Measurements from ENCODE around the gene RALGAPA2. TPM values are rescaled to one million over a fixed set of nuclear protein-coding genes. Genes with fewer than 3 reads are reported as not detected.

RALGAPA2 gene
- total RNA-seq, 1 experiment from 2014 or later, result 26.3 TPM

- CTCF ChIA-PET, result no interaction called here
- H3K27ac Mint-ChIP-seq (ENCODE audit: unreplicated experiment), result no peak overlapping the region
- no TSS peak for BruUV-seq (replicated peaks)
- H3K4me1 Mint-ChIP-seq (ENCODE audit: low read depth, unreplicated experiment), result no peaks in the 10 kb centered on the region
- intact Hi-C loops (cut with micrococcal nuclease; ENCODE audit: unreplicated experiment), result no loop called here
- H3K36me3 Mint-ChIP-seq (ENCODE audit: insufficient read depth, unreplicated experiment), result no peaks in the 10 kb centered on the region
- TF ChIP-seq CTCF (IDR thresholded peaks at IDR 0.05; ENCODE audit: unreplicated experiment), result no peak
- no peaks in the 10 kb centered on the region for H3K9me3 Mint-ChIP-seq (ENCODE audit: low read depth, unreplicated experiment)
- H3K27me3 Mint-ChIP-seq (ENCODE audit: unreplicated experiment), result no peaks in the 10 kb centered on the region
- no peak overlapping the region for H3K4me3 Mint-ChIP-seq (ENCODE audit: low read depth, unreplicated experiment)
- no peak for DNase-seq
Measured at GRCh38 chr20:20527661-20528060, 184.8 kb downstream of the RALGAPA2 start.

- Mint-ChIP-seq H3K27ac (ENCODE audit: unreplicated experiment) (no peak overlapping the region), H3K4me1 (ENCODE audit: low read depth, unreplicated experiment) (no peaks in the 10 kb centered on the region), H3K4me3 (ENCODE audit: low read depth, unreplicated experiment) (no peak overlapping the region), H3K36me3 (ENCODE audit: insufficient read depth, unreplicated experiment) (no peaks in the 10 kb centered on the region), H3K27me3 (ENCODE audit: unreplicated experiment) (no peaks in the 10 kb centered on the region), H3K9me3 (ENCODE audit: low read depth, unreplicated experiment) (no peaks in the 10 kb centered on the region)
- BruUV-seq (replicated peaks), result no TSS peak
- TF ChIP-seq CTCF (IDR thresholded peaks at IDR 0.05; ENCODE audit: unreplicated experiment), result no peak
- CTCF ChIA-PET, result no interaction called here
- no peak for DNase-seq
- intact Hi-C loops (cut with micrococcal nuclease; ENCODE audit: unreplicated experiment), result no loop called here
Measured at GRCh38 chr20:20525756-20526155, 186.7 kb downstream of the RALGAPA2 start.

GRCh38 chr20:20525214-20525613 lies 187.2 kb downstream of the RALGAPA2 start:
- no TSS peak for BruUV-seq (replicated peaks)
- TF ChIP-seq CTCF (IDR thresholded peaks at IDR 0.05; ENCODE audit: unreplicated experiment), result no peak
- DNase-seq, result no peak
- intact Hi-C loops (cut with micrococcal nuclease; ENCODE audit: unreplicated experiment), result no loop called here
- CTCF ChIA-PET, result no interaction called here
- Mint-ChIP-seq H3K27me3 (ENCODE audit: unreplicated experiment) (no peaks in the 10 kb centered on the region), H3K4me3 (ENCODE audit: low read depth, unreplicated experiment) (no peak overlapping the region), H3K36me3 (ENCODE audit: insufficient read depth, unreplicated experiment) (no peaks in the 10 kb centered on the region), H3K27ac (ENCODE audit: unreplicated experiment) (no peak overlapping the region), H3K4me1 (ENCODE audit: low read depth, unreplicated experiment) (no peaks in the 10 kb centered on the region), H3K9me3 (ENCODE audit: low read depth, unreplicated experiment) (no peaks in the 10 kb centered on the region)

GRCh38 chr20:20524756-20525155 lies 187.7 kb downstream of the RALGAPA2 start:
- intact Hi-C loops (cut with micrococcal nuclease; ENCODE audit: unreplicated experiment), result no loop called here
- Mint-ChIP-seq H3K27me3 (ENCODE audit: unreplicated experiment) (no peaks in the 10 kb centered on the region), H3K27ac (ENCODE audit: unreplicated experiment) (no peak overlapping the region), H3K4me3 (ENCODE audit: low read depth, unreplicated experiment) (no peak overlapping the region), H3K9me3 (ENCODE audit: low read depth, unreplicated experiment) (no peaks in the 10 kb centered on the region), H3K36me3 (ENCODE audit: insufficient read depth, unreplicated experiment) (no peaks in the 10 kb centered on the region), H3K4me1 (ENCODE audit: low read depth, unreplicated experiment) (no peaks in the 10 kb centered on the region)
- no TSS peak for BruUV-seq (replicated peaks)
- no peak for TF ChIP-seq CTCF (IDR thresholded peaks at IDR 0.05; ENCODE audit: unreplicated experiment)
- CTCF ChIA-PET, result no interaction called here
- DNase-seq, result no peak

GRCh38 chr20:20521736-20522135 lies 190.7 kb downstream of the RALGAPA2 start:
- Mint-ChIP-seq H3K9me3 (ENCODE audit: low read depth, unreplicated experiment) (no peaks in the 10 kb centered on the region), H3K4me1 (ENCODE audit: low read depth, unreplicated experiment) (no peaks in the 10 kb centered on the region), H3K27me3 (ENCODE audit: unreplicated experiment) (no peaks in the 10 kb centered on the region), H3K27ac (ENCODE audit: unreplicated experiment) (no peak overlapping the region), H3K4me3 (ENCODE audit: low read depth, unreplicated experiment) (no peak overlapping the region), H3K36me3 (ENCODE audit: insufficient read depth, unreplicated experiment) (no peaks in the 10 kb centered on the region)
- no peak for TF ChIP-seq CTCF (IDR thresholded peaks at IDR 0.05; ENCODE audit: unreplicated experiment)
- intact Hi-C loops (cut with micrococcal nuclease; ENCODE audit: unreplicated experiment), result no loop called here
- CTCF ChIA-PET, result no interaction called here
- no TSS peak for BruUV-seq (replicated peaks)
- no peak for DNase-seq

All from Calu3 (cell line).